Measurements from ENCODE around the gene GLB1L.

The GLB1L gene

GRCh38 chr2:219252570-219252899 lies 7.3 kb upstream of the GLB1L start:
- DNase-seq = no peak

- no peak for DNase-seq
Observed at GRCh38 chr2:219252084-219252483, 6.8 kb upstream of the GLB1L start.

GRCh38 chr2:219251656-219252055 lies 6.4 kb upstream of the GLB1L start:
- no peak for DNase-seq

GRCh38 chr2:219250049-219250781 lies 5.0 kb upstream of the GLB1L start:
- no peak for DNase-seq

- DNase-seq = no peak
Observed at GRCh38 chr2:219249203-219249980, 4.1 kb upstream of the GLB1L start.

GRCh38 chr2:219248845-219249202 lies 3.6 kb upstream of the GLB1L start:
- no peak for DNase-seq

GRCh38 chr2:219247678-219248642 lies 2.7 kb upstream of the GLB1L start:
- DNase-seq = no peak

- DNase-seq = no peak
Observed at GRCh38 chr2:219246559-219246958, 1.3 kb upstream of the GLB1L start.

- no peak for DNase-seq
Observed at GRCh38 chr2:219245899-219246230, 621 bp upstream of the GLB1L start.

- no peak for DNase-seq
Observed at GRCh38 chr2:219244789-219245147, 476 bp downstream of the GLB1L start.

- no peak for DNase-seq
Observed at GRCh38 chr2:219243291-219243761, 1.9 kb downstream of the GLB1L start.

- no peak for DNase-seq
Observed at GRCh38 chr2:219234331-219234730, 10.9 kb downstream of the GLB1L start.

GRCh38 chr2:219230059-219230540 lies 15.1 kb downstream of the GLB1L start:
- no peak for DNase-seq

GRCh38 chr2:219229305-219230058 lies 15.8 kb downstream of the GLB1L start, which contains the start of the genes ANKZF1 and ATG9A:
TSS of gene ANKZF1 (plus strand) at chr2:219229806. CDS start at chr2:219230258, 452 bp downstream.
TSS of gene ATG9A (minus strand) at chr2:219229636. CDS start at chr2:219228024, 1,612 bp downstream.
- DNase-seq = peak; percentile 96

- DNase-seq = no peak
Observed at GRCh38 chr2:219228911-219229304, 16.3 kb downstream of the GLB1L start.

GRCh38 chr2:219228041-219228910 lies 17.0 kb downstream of the GLB1L start:
- no peak for DNase-seq

- no peak for DNase-seq
Observed at GRCh38 chr2:219225350-219225749, 19.9 kb downstream of the GLB1L start.

- no peak for DNase-seq
Observed at GRCh38 chr2:219223831-219224610, 21.2 kb downstream of the GLB1L start.

- DNase-seq = no peak
Observed at GRCh38 chr2:219221957-219222518, 23.2 kb downstream of the GLB1L start.

All from KG1 (cell line).